Lower leg skin (tissue), 4 donors: ENCODE data around the gene TUBA4B. TPM values are rescaled to one million over a fixed set of nuclear protein-coding genes. Genes with fewer than 3 reads are reported as not detected.

Source experiments
- DNase-seq, 2 donors: peaks; one replicate each; pipeline ENCODE4 v3.0.0-alpha.2; 2019; ENCODE audit warnings: low spot score in 2 of 2
- H3K4me3 ChIP-seq: fragments of 200-600 bp; sonication (generic); 2 replicates; pipeline ENCODE4 v1.5.1; 2017; ENCODE audit warnings: mild to moderate bottlenecking, low read depth; ENCODE audit not compliant: poor library complexity, severe bottlenecking
- POLR2A ChIP-seq, 2 donors: fragments of 450-650 bp; IDR thresholded peaks; one replicate each; pipeline ENCODE4 v1.6.1; 2016 to 2017; ENCODE audit warnings: antibody characterized with exemption in 2 of 2, mild to moderate bottlenecking in 1 of 2, moderate library complexity in 1 of 2
- WGBS, 2 donors: methylation state at CpG; one replicate each; pipeline ENCODE4 v1.1.5; 2018; 5-methylcytosine and 5-hydroxymethylcytosine counted together
- intact Hi-C: fragments of 100-400 bp; cut with DNase I; formaldehyde crosslinking; loops from one replicate; pipeline ENCODE4 v1.15.0; 2023; ENCODE audit warnings: low total_unique reads
- total RNA-seq, 4 donors: library from RNA; depleted of rRNA; stranded (reverse); fragments of >200 nt; gene quantifications; one replicate each; pipeline ENCODE4 v1.1.0, GENCODE V29; 2016
- TF ChIP-seq, protein P1 (sequence below), 3 donors: fragments of 450-650 bp; IDR thresholded peaks; one replicate each; pipeline ENCODE4 v1.5.1; 2016; ENCODE audit warnings: antibody characterized with exemption in 3 of 3, mild to moderate bottlenecking in 3 of 3, moderate library complexity in 2 of 3

Gene TUBA4B
- not detected for total RNA-seq

DNA sequence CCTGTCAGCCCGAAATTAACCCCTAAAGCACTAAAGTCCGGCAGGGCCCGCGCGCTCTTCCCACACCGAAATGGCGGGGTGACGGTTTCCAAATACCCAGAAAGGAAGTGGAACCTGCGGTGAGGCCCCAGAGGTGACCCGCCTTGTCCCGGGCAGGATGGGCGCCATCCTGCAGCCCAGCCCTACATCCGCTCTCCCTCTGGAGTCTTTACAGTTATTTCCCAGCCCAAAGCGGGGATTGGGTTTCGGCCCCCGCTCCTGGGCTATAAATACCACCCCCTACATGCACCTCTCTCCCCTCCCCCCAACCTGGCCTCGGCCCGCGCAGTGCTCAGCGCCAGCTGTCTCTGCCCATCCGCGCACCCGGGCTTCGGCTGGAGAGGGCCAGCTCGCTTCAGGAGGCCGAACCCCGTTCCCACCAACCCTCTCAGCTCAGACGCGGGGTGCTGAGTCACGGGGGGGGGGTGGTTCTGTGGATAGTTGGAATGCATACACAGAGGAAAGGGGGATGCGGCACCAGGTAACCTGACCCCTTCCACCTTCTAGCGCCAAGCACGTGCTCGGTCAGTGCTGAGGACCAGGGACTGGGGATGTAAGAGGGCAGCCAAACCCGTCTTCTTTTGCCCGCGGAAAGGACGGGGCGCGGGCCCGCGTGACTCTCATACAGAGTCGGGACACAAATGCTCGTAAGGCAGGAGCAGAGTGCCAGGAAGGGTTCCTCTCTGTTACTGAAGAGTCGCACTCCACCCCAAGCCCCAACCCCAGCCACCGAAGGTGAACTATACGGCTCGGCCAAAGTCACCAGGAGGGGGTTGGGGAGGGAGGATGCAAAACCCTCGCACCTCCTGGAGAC lies at the start of gene TUBA4B:
TSS of gene TUBA4B (plus strand) at position 344 of the 853 bp plus-strand sequence. CDS start at position 509, 165 bp downstream.
- 1 to 3% methylated on average over 33 to 44 of the region's 49 CpGs for WGBS, 2 donors
- peak in 1 of 2 donors; percentile 89 for DNase-seq
- peak within 1 kb of the TSS; percentile 57 for H3K4me3 ChIP-seq
- TF ChIP-seq, protein P1, sequence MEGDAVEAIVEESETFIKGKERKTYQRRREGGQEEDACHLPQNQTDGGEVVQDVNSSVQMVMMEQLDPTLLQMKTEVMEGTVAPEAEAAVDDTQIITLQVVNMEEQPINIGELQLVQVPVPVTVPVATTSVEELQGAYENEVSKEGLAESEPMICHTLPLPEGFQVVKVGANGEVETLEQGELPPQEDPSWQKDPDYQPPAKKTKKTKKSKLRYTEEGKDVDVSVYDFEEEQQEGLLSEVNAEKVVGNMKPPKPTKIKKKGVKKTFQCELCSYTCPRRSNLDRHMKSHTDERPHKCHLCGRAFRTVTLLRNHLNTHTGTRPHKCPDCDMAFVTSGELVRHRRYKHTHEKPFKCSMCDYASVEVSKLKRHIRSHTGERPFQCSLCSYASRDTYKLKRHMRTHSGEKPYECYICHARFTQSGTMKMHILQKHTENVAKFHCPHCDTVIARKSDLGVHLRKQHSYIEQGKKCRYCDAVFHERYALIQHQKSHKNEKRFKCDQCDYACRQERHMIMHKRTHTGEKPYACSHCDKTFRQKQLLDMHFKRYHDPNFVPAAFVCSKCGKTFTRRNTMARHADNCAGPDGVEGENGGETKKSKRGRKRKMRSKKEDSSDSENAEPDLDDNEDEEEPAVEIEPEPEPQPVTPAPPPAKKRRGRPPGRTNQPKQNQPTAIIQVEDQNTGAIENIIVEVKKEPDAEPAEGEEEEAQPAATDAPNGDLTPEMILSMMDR (IDR thresholded peaks at IDR 0.05): no peak
- no peak for TF ChIP-seq POLR2A (IDR thresholded peaks at IDR 0.05)
- intact Hi-C loops: no loop called here

DNA sequence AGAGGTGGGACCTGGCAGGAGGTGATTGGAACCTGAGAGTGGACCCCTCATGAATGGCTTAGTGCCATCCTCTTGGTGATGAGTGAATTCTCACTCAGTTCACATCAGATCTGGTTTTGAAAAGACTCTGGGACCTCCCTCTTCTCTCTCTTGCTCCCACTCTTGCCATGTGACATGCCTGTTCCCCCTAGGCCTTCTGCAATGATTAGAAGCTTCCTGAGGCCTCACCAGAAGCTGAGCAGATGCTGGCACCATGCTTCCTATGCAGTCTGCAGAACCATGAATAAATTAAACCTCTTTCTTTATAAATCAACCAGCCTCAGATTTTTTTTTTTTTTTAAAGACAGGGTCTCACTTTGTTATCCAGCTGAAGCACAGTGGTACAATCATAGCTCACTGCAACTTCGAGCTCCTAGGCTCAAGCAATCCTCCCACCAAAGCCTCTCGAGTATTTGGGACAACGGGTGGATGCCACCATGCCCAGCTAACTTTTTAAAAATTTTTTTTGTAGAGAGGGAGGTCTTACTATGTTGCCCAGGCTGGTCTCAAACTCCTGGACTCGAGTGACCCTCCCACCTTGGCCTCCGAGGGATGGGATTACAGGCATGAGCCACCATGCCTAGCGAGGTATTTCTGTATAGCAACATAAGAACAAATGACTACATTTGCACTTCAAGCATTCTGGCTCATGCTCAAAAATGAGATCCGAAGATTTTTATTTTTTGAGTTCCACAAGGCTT lies 48.4 kb upstream of the TUBA4B start:
- intact Hi-C loops: no loop called here
- WGBS, 2 donors: 86 to 90% methylated on average over 7 of the region's 7 CpGs
- DNase-seq: peak in 1 of 2 donors; percentile 17
- TF ChIP-seq, protein P1 (IDR thresholded peaks at IDR 0.05): no peak
- no peak for TF ChIP-seq POLR2A (IDR thresholded peaks at IDR 0.05)
- H3K4me3 ChIP-seq: no peak overlapping the region

DNA sequence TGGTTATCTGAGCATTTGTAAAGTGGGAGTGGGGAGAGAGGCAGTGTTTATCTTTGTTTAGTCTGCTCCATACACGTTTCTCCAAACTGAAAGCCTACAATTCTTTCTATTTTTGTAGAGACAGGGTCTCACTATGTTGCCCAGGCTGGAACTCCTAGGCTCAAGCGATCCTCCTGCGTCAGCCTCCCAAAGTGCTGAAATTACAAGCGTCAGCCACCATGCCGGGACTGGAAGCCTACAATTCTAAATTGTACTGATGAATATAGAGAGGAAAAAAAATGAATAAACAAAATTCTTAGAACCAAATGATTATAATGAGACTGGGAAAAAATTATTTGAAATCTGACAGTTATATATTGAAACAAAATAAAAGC lies 47.9 kb upstream of the TUBA4B start:
- WGBS, 2 donors: 84 to 87% methylated on average over 5 of the region's 5 CpGs
- no peak for TF ChIP-seq POLR2A (IDR thresholded peaks at IDR 0.05)
- TF ChIP-seq, protein P1 (IDR thresholded peaks at IDR 0.05): no peak
- intact Hi-C loops: no loop called here
- DNase-seq: peak in 1 of 2 donors; percentile 17
- no peak overlapping the region for H3K4me3 ChIP-seq

DNA sequence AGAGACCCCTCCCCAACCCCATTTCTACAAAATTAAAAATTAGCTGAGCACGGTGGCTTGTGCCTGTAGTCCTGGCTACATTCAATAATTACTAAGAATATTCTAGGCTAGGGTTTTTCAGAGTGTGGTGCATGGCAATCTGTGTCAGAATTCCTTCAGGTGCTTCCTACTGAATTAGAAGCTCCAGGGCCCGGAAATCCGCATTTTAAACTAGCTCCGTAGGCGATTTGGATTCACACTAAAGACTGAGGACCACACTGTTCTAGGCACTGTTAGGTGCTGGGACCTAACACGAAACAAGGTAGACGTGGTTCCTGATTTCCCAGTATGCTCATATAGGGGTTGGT lies 47.1 kb upstream of the TUBA4B start:
- intact Hi-C loops: no loop called here
- DNase-seq: peak in 1 of 2 donors; percentile 84
- TF ChIP-seq POLR2A (IDR thresholded peaks at IDR 0.05): no peak
- TF ChIP-seq, protein P1 (IDR thresholded peaks at IDR 0.05): no peak
- no peak overlapping the region for H3K4me3 ChIP-seq
- 20 to 23% methylated on average over 7 of the region's 7 CpGs for WGBS, 2 donors

DNA sequence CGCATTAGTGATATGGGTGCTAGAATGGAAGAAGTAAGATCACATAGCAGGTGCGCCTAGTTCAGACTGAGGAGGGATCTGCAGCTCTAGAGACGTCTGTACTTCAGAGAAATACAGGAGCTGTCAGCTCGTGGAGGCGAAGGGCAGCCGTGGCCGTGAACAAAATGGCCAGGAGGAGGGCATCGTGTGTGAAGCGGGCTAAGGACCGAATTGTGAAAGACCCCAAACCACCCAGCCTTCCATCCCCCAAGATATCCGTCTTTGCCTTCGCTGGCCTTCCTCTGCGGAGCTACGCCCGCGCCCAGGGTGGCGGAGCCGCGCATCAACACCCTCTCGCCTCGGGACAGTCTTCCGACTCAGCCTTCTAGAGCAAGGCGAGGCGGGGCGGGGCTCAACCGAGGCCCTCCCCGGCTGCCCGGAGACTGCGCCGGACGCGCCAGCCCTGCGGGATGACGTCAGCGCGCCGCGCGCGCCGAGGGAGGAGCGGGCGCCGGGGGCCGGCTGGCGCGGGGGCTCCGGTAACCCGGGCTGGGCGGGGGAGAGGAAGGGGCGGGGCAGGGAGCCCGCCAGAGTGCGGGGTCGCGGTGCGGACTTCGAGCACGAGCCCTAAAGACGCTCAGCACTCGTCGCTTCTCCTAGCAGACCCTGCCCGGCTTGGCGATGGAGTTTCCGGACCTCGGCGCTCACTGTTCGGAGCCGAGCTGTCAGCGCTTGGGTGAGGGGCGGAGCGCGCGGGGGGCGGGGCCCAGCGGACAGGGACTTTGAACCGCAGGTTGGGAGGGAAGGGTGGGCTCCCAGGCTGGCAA lies 46.5 kb upstream of the TUBA4B start, which contains the start of gene ZFAND2B:
TSS of gene ZFAND2B (plus strand) at position 455 of the 806 bp plus-strand sequence. CDS start at position 661, 206 bp downstream.
- H3K4me3 ChIP-seq: peak within 1 kb of the TSS; percentile 50
- peak in 1 of 2 donors; percentile 70 for TF ChIP-seq POLR2A (IDR thresholded peaks at IDR 0.05)
- TF ChIP-seq, protein P1 (IDR thresholded peaks at IDR 0.05): no peak
- DNase-seq: peak; percentile 93 to 99
- intact Hi-C loops: no loop called here
- 1 to 2% methylated on average over 41 to 58 of the region's 76 CpGs for WGBS, 2 donors
